SW480 (cell line): Measurements from ENCODE around the gene SLC9A9.

ENCODE experiments used
- DNase-seq: peaks from one replicate; pipeline ENCODE4 v3.0.0-alpha.2; 2016; ENCODE audit warnings: low spot score

Gene SLC9A9

DNA sequence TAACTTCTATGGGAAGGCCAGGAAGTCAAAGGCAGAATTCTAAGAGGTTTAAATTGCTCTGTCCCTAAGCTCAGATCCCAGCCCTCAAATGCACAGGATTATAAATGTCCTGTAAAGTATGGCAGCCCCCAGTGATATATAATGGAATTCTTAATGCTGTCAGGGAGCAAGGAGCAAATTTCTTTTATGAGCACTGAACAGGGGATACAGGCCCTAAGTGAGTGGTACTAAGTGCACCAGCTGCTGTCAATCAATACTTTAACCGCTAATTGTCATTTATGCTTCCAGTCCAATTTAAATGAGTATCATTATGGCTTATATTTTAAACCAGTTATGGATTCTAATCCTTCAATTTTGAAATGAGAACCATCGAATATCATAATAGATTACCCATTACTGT lies 4.7 kb downstream of the SLC9A9 start:
- DNase-seq, result no peak

DNA sequence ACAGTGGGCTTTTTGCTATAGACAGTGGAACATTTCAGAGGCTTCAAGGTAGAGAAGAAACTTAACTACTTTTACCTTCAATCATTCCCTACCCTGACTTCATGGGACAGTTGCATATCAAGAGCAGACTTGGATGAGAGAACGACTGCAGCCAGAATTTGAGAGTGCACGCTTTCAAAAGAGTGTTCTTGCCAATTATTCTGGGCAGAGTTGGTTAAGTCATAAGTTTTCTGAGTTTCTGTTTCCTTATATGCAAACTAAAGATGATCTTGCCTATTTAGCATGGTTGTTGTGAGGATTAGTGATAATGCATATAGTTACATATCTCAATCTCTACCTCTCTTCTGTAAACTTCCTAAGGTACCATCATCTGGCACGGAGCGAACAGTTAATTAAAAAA lies 7.6 kb downstream of the SLC9A9 start:
- DNase-seq, result no peak

DNA sequence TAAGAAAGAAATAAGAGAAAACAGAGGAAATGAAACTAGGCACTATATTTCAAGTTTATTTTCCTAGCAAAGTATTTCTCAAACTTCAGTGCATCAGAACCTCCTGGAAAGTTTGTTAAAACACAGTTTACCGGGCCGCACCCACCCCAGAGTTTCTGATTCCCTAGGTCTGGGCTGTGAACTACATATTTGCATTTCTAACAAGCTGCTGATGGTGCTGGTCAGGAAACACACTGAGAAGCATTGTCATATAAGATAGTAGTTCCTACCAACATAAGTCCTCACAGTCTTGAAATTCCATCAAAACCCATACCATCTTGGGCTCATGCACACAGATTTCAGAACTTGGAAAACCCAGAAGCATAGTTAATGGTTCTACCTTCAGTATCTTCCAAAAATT lies 8.3 kb downstream of the SLC9A9 start:
- DNase-seq, result no peak

DNA sequence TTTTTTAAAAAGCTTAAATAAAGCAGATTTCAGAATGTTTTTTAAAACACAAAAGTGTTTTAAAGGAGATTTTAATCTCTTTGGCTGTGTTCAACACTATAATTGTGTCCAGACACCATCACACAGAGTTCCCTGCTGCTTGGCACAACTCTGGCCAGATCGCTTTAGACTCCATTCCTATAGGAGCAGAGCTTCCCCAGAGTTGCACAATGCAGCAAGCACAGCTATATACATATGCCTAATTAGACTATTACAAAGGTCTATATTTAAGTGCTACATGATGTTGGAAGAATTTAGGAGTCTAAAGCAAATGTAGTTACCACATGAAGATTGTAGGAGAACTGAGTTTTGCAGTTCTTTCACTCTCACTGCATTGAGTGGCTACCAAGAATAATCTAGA lies 11.2 kb downstream of the SLC9A9 start:
- DNase-seq, result no peak

DNA sequence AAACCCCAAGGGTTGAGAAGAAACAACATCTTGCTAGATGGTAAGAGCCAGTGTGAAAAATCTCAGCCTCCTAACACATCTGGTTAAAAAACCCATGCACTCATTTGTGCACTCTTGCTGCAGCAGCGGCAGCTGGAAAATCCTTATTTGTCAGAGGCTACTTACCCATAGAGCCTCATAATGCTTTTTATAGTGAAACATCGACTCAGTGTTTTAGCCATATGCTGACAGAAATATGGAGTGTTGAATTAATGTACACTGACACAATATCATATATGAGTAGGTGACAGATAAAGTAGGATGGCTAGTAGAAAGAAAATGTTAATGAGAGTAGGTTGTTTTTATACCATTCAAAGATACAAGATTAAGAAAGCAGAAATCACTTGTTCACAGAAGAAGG lies 13.0 kb downstream of the SLC9A9 start:
- no peak for DNase-seq

DNA sequence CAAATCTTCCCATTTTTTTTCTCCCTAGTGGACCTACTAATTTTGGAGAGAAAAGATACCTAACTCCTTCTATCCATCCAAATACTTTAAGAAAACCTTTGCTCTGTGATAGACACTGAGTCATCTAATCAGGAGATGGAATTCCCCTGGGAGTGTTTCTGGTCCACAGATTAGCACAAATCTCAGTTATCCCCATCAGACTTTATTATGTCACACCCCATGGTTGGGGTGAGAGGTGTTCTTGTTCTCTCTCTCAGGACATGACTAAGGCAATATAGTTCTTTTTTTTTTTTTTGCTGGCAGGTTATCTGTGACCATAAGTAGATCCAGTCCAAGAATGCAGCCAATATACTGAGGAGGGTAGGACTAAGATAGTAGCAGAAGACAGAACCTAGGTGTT lies 15.8 kb downstream of the SLC9A9 start:
- no peak for DNase-seq

DNA sequence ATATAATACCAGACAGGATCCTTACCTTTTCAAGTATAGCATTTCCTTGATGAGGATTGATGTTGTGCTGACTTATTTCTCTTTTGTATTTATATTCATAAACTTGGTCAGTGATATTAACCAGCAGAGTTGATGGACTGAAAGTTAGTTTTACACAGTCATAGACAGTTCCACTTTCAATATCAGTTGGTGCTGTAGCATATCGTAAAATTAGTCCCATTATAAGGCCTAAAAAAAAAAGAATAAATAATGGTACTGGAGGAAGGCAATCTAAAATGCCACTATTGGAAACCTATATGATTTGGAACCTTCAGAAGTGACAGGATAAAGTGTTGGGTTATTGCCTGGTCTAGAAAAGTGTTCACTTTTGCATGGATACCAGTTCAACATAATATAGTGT lies 16.3 kb downstream of the SLC9A9 start:
- DNase-seq, result no peak

DNA sequence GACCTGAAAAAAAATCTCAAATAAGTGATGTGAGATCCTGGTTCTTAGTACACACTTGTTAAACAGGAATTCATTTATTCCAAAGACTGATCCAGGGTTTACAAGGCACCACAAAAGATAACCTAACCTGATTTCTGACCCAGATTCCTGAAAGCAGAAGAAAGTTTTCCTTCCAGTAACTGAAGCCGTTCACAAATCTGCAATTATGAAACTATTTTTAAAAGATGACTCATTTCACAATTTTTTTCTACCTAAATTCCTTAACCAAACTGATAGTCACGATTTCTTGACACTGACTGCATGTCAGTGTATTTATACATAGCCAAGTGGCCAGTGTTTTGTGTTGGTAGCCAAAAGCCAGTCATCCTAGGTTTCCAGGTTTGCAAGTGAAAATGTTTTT lies 17.1 kb downstream of the SLC9A9 start:
- no peak for DNase-seq

DNA sequence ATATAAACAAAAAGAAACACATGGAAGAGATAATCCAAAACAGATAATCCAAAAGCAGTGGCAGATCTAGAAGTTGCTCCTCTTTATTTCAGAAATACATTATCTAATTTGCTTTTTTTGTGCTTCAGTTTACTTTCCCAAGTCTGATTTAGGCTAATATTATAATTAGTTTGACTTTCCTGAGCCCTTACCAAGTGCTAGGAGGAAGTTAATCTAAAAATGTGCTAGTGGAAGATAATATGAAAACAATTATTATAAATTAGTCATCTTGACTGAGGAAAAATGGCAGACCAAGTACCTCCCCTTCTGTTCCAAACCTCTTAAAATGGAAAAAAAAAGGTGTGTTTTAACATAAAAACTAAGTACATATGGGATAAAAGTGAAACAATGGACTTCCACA lies 17.5 kb downstream of the SLC9A9 start:
- no peak for DNase-seq

DNA sequence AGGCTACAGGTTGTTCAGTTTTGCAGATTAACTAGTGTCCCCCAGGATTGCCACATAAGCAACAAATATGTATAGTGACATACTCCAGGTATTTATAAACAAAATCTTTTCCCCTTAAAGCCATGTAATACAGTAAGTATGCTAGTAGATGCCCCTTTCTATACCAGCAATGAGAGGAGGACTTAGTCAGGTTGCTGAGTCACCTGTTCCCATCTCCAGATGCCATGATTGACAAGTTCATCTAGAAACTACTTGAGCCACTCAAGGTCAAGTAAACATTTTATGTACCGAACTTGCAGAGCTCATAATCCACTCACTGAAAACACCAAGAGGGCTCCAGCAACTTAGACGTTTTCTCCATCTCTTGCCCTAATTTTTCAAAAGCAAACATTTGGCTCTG lies 18.2 kb downstream of the SLC9A9 start:
- DNase-seq, result no peak

DNA sequence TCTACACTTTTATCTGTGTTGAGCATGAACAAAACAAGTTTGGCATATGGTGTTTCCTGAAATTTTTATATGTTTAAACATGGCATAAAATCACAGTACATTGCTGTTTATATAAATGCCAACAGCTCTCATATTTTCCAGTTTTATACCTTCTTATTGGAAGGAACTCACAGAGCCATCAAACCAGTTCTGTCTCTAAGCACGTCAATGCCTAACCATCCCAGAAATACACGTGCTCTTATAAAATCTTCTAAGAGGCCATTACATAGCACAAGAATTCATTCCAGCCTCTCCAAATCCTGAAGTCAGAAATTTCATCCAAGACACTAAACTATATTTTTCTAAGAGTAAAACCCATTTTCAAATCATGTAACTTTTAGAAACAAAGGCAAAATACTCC lies 20.8 kb downstream of the SLC9A9 start:
- no peak for DNase-seq

DNA sequence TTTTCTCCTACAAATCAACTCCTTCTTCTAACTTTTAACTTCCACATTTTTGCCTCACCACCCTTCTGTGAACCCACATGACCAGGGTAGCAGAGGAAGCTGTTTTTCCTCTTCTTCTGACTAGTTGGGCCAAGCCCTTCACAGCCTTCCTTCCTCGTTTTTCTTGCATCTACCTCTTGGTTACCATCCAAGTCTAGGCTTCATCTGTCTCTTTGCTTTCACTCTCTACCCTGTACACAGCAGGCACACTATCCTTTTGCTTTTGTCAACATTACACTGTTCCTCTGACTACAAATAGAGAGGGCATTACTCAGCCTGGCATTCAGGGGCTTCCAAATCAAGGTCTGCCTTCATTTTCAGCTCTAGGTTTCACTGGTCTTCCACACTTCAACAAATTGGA lies 22.0 kb downstream of the SLC9A9 start:
- no peak for DNase-seq

DNA sequence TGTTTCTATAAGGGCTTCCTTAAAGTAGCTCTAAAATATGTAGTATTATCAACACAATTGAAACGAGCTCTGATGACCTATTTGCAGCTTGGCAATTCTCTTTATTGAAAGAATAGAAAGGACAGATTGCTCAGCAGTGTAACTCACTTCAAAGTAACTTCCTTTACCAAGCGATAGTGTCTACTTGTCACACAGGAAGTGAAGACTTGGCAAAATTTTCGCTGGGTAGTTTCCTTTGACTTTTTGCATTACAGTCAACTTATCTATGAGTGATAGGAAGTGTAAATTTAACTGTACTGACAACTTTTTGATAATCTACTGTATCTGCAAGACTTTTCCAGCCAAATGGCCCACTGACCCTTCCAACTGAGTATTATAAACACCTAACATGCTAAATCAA lies 22.8 kb downstream of the SLC9A9 start:
- no peak for DNase-seq

DNA sequence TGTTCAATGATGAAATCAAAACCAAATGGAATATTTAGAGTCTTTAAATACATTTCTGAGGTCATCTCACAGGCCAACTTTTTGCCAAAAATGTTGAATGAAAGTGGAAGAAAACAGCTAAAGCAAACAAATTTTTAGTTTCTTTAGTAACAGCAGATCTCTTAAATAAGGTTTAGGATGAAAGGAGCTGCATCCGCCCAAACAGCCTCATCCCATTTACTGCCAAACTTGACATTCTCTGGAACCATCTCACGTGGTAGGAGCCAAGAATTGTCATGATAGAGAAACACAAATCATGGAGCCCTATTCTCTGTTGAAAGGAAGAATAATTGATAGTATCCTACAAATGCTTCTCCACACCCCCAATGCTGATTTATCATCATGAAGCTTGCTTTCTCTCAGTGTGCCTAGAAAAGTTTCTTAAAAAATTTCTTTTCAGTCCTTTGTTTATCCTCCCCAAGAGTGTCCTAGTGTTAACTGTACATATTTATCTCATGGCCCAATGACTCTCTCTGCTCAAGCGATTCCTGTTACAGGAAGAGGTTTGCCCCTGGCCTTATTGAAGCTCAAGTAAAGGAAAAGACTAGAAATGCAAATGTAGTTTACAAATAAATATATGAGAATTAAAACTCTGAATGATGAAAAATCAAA lies 23.4 kb downstream of the SLC9A9 start:
- DNase-seq, result no peak

DNA sequence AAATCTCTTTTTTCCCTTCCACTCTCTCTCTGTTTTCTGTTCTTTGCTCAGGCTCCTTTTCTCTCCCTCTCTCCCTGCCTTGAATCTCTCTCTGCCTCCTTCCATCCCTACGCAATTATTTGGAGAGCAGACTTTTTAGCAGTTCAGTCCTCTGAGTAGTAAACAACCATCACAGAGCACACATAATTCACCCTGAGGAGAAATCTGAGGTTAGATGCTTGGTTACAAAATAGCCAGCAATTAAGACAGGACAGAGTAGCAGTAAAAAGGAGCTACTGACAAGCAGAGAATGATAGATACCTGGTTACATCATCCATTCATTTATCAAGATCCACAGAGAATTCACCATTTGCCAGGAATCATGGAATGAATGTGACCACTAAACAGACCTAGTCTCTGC lies 25.5 kb downstream of the SLC9A9 start:
- no peak for DNase-seq

DNA sequence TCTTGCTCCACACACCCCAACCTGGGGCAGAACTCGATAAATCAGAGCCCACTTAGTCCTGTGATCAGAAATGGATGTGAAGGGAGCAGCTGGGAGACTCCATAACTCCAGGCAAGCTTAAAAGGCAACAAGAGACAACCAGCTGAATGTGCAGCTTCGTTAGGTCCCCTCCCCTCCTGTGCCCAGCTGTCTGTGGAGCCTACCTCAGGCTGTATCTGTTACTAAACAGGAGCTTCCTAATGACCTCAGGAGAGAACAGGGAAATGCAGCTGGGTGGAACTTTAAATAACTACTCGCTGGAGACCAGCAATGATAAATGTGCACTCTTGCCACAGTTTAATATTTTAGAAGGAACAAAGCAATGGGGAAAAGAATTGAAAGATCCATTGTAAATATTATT lies 25.9 kb downstream of the SLC9A9 start:
- no peak for DNase-seq

DNA sequence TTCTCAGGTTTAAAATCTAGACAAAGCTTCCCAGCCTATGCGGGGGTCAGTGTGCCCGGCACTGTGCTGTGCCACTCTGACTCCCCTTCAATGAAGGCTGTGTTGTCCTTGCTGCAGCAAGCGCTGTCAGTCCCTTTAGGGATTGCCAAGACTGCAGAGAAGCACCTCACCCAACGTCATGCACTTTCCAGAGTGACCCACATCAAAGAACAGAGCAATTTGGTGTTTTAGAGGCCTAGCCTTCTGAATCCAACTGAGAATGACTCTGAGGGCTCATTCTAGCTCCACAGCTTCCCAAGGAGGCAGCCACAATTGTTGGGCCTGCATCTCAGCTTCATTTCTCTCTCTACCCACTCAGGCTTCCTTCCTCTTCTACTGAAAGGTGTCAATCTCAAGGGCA lies 26.4 kb downstream of the SLC9A9 start:
- peak; percentile 14 for DNase-seq

DNA sequence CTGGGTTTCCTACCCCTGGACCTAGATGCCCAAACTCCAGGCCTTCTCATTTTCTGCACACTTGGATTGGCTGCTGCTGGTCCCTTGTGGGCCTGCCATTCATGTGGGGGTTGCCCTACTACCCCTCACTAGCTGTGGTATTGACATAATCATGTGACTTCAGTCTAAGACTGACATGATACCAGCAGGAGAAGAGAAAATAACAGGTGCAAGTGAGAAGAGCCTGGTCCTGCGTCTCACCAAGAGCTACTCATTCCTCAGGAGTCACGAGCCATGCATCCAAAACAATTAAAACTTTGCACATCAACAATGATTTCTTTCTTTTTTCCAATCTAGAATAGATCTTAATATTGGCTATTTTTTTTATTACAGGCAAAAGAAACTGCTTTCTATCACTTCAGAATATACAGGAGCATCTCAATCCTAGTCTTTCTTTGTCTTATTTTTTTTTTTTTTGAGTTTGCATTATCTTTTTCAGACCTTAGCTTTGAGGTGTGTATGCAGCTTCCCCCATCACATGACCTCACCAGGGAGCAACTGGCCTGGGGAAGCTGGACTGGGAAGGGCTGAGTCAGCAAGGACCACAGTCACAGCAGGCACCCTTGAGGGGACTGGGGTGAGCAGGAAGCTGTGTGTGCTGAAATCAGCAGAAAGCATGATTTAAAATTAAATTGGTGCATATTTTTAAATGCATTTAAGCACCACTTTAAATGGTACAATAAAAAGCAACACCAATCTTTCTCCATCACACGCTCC lies 27.6 kb downstream of the SLC9A9 start:
- DNase-seq, result no peak

DNA sequence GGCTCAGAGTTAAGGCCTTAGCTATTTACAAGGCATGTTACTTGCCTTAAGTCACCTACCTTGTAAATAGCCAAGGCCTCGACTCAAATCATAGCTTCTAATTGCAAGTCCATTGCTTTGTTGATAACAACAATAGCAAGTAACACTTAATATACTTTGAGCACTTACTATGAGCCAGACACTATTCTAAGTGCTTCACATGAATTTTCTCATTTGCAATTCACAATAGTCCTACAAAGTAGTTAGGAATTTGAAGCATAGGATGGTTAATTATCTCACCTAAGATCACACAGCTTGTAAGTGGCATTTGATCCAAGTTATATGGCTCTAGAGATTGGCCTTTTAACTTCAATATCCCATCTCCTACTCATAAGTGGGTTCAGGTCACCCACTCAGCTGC lies 28.4 kb downstream of the SLC9A9 start:
- DNase-seq, result no peak

DNA sequence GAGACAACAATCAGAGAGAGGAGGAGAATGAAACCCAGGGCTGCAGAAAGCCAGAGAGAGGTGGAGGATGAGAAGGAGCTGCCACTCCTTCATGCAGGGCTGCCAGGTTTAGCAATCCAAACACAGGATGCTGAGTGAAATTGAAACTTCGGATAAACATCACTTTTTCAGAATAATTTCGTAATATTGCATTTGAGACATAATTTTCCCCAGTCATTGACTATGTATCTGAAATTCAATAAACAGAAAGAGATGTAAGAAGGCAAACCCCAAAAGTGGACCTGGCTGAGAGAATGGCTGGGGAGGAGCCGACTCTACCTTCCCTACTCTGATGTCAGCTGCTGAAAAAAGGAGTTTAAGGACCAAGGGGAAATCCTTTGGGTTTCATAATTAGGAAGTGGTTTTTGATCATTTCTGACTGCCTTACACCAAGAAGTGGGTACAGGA lies 33.8 kb downstream of the SLC9A9 start:
- no peak for DNase-seq

DNA sequence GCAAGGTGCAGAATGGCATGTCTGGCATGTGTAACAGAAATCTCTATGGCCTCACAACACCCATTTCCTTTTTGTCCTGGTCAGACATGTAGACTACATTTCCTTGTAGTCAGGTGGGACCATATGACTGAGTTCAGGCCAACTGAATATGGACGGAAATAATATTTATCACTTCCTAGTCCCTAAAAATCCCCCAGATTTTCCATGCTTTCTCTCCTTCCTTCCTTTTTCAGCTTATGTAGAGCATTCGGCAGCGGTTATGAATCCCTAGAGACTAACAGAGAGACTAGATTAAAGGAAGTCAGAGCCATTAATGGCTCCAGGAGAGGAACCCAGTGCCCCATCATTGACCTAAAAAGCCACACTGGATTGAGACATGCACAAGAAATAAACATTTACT lies 35.8 kb downstream of the SLC9A9 start:
- DNase-seq, result no peak

DNA sequence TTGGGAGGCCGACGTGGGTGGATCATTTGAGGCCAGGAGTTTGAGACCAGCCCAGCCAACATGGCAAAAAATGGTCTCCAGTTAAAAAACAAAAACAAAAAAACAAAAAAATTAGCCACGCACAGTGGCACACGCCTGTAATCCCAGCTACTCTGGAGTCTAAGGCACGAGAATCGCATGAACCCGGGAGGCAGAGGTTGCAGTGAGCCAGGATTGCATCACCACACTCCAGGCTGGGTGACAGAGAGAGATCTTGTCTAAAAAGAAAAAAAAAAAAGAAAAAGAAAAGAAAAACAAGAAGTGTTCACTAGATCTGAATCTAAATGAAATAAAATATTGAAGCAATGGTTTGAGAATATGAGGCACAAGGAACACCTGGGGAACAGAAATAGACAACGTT lies 36.7 kb downstream of the SLC9A9 start:
- DNase-seq, result no peak

DNA sequence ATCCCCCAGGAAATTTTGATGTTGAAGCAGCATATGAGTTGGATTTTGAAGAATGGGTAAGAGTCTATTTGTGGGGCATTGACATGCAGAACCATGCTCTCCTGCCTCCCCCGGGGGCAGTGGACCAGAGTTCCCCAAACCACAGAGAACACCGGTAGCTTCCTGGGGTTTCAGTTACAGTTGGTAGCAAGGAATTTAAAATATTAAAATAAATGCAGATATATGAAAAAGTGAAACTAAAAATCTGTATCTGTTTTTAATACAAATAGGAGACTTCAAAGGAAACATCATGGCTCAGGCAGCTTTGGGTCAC lies 37.4 kb downstream of the SLC9A9 start:
- no peak for DNase-seq
